Lower lobe of right lung (tissue), 2 donors: ENCODE results near the gene GPX7. TPM values are rescaled to one million over a fixed set of nuclear protein-coding genes. Genes with fewer than 3 reads are reported as not detected.

Experiments used
- ATAC-seq, 2 donors: fragments of 200-7000 bp; cut with Tn5 transposase; one replicate each; pipeline ENCODE4 v1.9.1; 2020 to 2022; ENCODE audit warnings: mild to moderate bottlenecking in 2 of 2, moderate library complexity in 2 of 2
- DNase-seq: peaks from one replicate; pipeline ENCODE4 v3.0.0-alpha.2; 2020
- H3K27ac ChIP-seq: fragments of 200-600 bp; one replicate; pipeline ENCODE4 v1.8.0; 2022
- H3K27me3 ChIP-seq: fragments of 200-600 bp; one replicate; pipeline ENCODE4 v1.8.0; 2022; ENCODE audit warnings: low read depth
- H3K36me3 ChIP-seq: fragments of 200-600 bp; one replicate; pipeline ENCODE4 v1.8.0; 2022; ENCODE audit warnings: mild to moderate bottlenecking
- H3K4me1 ChIP-seq: fragments of 200-600 bp; one replicate; pipeline ENCODE4 v1.8.0; 2022
- H3K4me3 ChIP-seq: fragments of 200-600 bp; one replicate; pipeline ENCODE4 v1.8.0; 2022; ENCODE audit warnings: mild to moderate bottlenecking
- H3K9me3 ChIP-seq: fragments of 200-600 bp; one replicate; pipeline ENCODE4 v1.8.0; 2022
- CTCF ChIP-seq: fragments of 200-600 bp; IDR thresholded peaks from one replicate; pipeline ENCODE4 v1.8.0; 2022; ENCODE audit warnings: antibody characterized with exemption, mild to moderate bottlenecking
- intact Hi-C: fragments of 100-400 bp; cut with DNase I; formaldehyde crosslinking; loops from one replicate; pipeline ENCODE4 v1.11.0; 2022
- total RNA-seq: library from RNA; stranded (reverse); fragmentation: NEBNext Ultra II Directional; extraction: Animal tissue kit (Norgen Biotek cat#: 25700); gene quantifications from one replicate; pipeline ENCODE4 v1.2.1, GENCODE V29; 2021
- donor health status: DM: no; HTN: yes; CAD: no; lungs with severe emphysema.

Gene GPX7
- total RNA-seq, 1 donor from 2014 or later, result 4.3 TPM

GRCh38 chr1:52627028-52627427 lies 24.9 kb downstream of the GPX7 start:
- ATAC-seq, result no peak
- Histone ChIP-seq H3K36me3 (no peaks in the 10 kb centered on the region), H3K9me3 (peaks cover 6% of the 10 kb centered on the region), H3K4me3 (no peak overlapping the region), H3K4me1 (peaks cover 6% of the 10 kb centered on the region), H3K27ac (no peak overlapping the region), H3K27me3 (peaks cover 3% of the 10 kb centered on the region)
- DNase-seq, result no peak
- intact Hi-C loops, result no loop called here
- no peak for TF ChIP-seq CTCF

GRCh38 chr1:52628614-52629324 lies 26.6 kb downstream of the GPX7 start:
- no peaks in the 10 kb centered on the region for H3K36me3 ChIP-seq
- ATAC-seq (no peak), DNase-seq (no peak)
- no peak for TF ChIP-seq CTCF
- peaks cover 15% of the 10 kb centered on the region for H3K4me1 ChIP-seq
- no peak overlapping the region for H3K27ac ChIP-seq
- no peak overlapping the region for H3K4me3 ChIP-seq
- H3K9me3 ChIP-seq, result no peaks in the 10 kb centered on the region
- peaks cover 20% of the 10 kb centered on the region for H3K27me3 ChIP-seq
- intact Hi-C loops, result no loop called here

- no peak for DNase-seq
- H3K27me3 ChIP-seq, result peaks cover 25% of the 10 kb centered on the region
- no peak for ATAC-seq
- no peak overlapping the region for H3K27ac ChIP-seq
- H3K4me1 ChIP-seq, result peaks cover 15% of the 10 kb centered on the region
- H3K36me3 ChIP-seq, result no peaks in the 10 kb centered on the region
- H3K9me3 ChIP-seq, result no peaks in the 10 kb centered on the region
- no peak overlapping the region for H3K4me3 ChIP-seq
- no peak for TF ChIP-seq CTCF
- intact Hi-C loops, result no loop called here
Measured at GRCh38 chr1:52629325-52629643, 27.1 kb downstream of the GPX7 start.

GRCh38 chr1:52629667-52630066 lies 27.5 kb downstream of the GPX7 start:
- Histone ChIP-seq H3K9me3 (no peaks in the 10 kb centered on the region), H3K4me3 (no peak overlapping the region), H3K27me3 (peaks cover 28% of the 10 kb centered on the region), H3K27ac (no peak overlapping the region), H3K4me1 (peaks cover 15% of the 10 kb centered on the region), H3K36me3 (no peaks in the 10 kb centered on the region)
- DNase-seq, result no peak
- intact Hi-C loops, result no loop called here
- ATAC-seq, result no peak
- no peak for TF ChIP-seq CTCF

GRCh38 chr1:52631759-52632331 lies 29.7 kb downstream of the GPX7 start:
- DNase-seq (no peak), ATAC-seq (peak in 1 of 2 donors; percentile 12)
- no peak for TF ChIP-seq CTCF
- no peaks in the 10 kb centered on the region for H3K9me3 ChIP-seq
- peak overlapping the region; percentile 67 for H3K27ac ChIP-seq
- intact Hi-C loops, result no loop called here
- peaks cover 28% of the 10 kb centered on the region for H3K27me3 ChIP-seq
- H3K36me3 ChIP-seq, result no peaks in the 10 kb centered on the region
- H3K4me3 ChIP-seq, result peak overlapping the region; percentile 49
- peaks cover 15% of the 10 kb centered on the region for H3K4me1 ChIP-seq
